Transverse colon (tissue), 3 donors: ENCODE measurements around the gene GOLGA8M.
"Not testable (repeated sequence)": the region's sequence is repeated elsewhere in the genome, so short reads cannot be mapped to it uniquely, and the experiment has no call there.

Experiments
- POLR2A ChIP-seq: fragments of 450-650 bp; IDR thresholded peaks from one replicate; pipeline ENCODE4 v1.6.1; 2016; ENCODE audit warnings: antibody characterized with exemption, mild to moderate bottlenecking, moderate library complexity
- TF ChIP-seq, protein P1 (sequence below), 5 experiments: fragments of 200-600 bp in 3 of 5; fragments of 450-650 bp in 2 of 5; sonication (generic) in 3 of 5; IDR thresholded peaks; 1 replicate in 2 of 5; 2 replicates in 3 of 5; pipeline ENCODE4 v1.5.1; 2016 to 2017; ENCODE audit warnings: antibody characterized with exemption in 5 of 5, inconsistent platforms in 3 of 5, mild to moderate bottlenecking in 2 of 5, moderate library complexity in 1 of 5

DNA sequence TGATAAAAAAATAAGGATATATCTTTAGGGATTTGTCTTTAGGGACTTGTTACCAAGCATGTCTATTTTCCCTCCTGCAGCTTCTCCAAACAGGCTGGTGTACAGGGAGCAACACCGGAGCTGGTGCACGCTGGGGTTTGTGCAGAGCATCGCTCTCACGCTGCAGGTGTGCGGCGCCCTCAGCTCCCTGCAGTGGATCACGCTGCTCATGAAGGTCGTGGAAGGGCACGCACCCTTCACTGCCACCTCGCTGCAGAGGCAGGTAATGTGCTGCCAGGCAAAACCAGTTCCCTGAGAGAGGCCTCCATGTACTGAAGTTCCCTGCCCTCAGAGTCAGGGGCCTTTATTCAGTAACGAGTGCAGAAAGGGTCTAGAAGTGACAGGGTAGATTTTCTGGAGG is 58.0 kb downstream of the GOLGA8M start:
- TF ChIP-seq, protein P1, sequence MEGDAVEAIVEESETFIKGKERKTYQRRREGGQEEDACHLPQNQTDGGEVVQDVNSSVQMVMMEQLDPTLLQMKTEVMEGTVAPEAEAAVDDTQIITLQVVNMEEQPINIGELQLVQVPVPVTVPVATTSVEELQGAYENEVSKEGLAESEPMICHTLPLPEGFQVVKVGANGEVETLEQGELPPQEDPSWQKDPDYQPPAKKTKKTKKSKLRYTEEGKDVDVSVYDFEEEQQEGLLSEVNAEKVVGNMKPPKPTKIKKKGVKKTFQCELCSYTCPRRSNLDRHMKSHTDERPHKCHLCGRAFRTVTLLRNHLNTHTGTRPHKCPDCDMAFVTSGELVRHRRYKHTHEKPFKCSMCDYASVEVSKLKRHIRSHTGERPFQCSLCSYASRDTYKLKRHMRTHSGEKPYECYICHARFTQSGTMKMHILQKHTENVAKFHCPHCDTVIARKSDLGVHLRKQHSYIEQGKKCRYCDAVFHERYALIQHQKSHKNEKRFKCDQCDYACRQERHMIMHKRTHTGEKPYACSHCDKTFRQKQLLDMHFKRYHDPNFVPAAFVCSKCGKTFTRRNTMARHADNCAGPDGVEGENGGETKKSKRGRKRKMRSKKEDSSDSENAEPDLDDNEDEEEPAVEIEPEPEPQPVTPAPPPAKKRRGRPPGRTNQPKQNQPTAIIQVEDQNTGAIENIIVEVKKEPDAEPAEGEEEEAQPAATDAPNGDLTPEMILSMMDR (IDR thresholded peaks at IDR 0.05), result not testable (repeated sequence)
- not testable (repeated sequence) for TF ChIP-seq POLR2A
